Spleen (tissue), 11 donors: ENCODE data around the gene APC. TPM values are rescaled to one million over a fixed set of nuclear protein-coding genes. Genes with fewer than 3 reads are reported as not detected.

Experiments used
- DNase-seq: peaks from one replicate; pipeline ENCODE4 v3.0.0-alpha.2; 2020
- H3K27ac ChIP-seq, 8 donors: fragments of 200-600 bp; sonication (generic) in 7 of 8; 1 replicate in 4 of 8; 2 replicates in 4 of 8; pipeline versions ENCODE4 v1.5.0 to v1.8.0; 2016 to 2021; ENCODE audit warnings: inconsistent platforms in 4 of 8, mild to moderate bottlenecking in 4 of 8, moderate library complexity in 1 of 8
- H3K27me3 ChIP-seq, 7 donors: fragments of 200-600 bp; sonication (generic) in 6 of 7; replicated peaks in 1 of 7; 1 replicate in 4 of 7; 2 replicates in 3 of 7; pipeline versions ENCODE4 v1.5.0 to v1.8.0; 2016 to 2021; ENCODE audit warnings: inconsistent platforms in 3 of 7, mild to moderate bottlenecking in 1 of 7
- H3K36me3 ChIP-seq, 6 donors: fragments of 200-600 bp; sonication (generic) in 5 of 6; 1 replicate in 4 of 6; 2 replicates in 2 of 6; pipeline versions ENCODE4 v1.5.0 to v1.8.0; 2016 to 2021; ENCODE audit warnings: inconsistent platforms in 2 of 6
- H3K4me1 ChIP-seq, 6 donors: fragments of 200-600 bp; sonication (generic) in 5 of 6; 1 replicate in 3 of 6; 2 replicates in 3 of 6; pipeline versions ENCODE4 v1.5.0 to v1.8.0; 2016 to 2021; ENCODE audit warnings: inconsistent platforms in 3 of 6
- H3K4me3 ChIP-seq, 8 donors: fragments of 200-600 bp; sonication (generic) in 7 of 8; 1 replicate in 4 of 8; 2 replicates in 4 of 8; pipeline versions ENCODE4 v1.5.0 to v1.8.0; 2016 to 2021; ENCODE audit warnings: inconsistent platforms in 4 of 8, mild to moderate bottlenecking in 4 of 8, moderate library complexity in 2 of 8
- H3K9me3 ChIP-seq, 8 donors: fragments of 200-600 bp; sonication (generic) in 7 of 8; 1 replicate in 4 of 8; 2 replicates in 4 of 8; pipeline versions ENCODE4 v1.5.0 to v1.8.0; 2016 to 2021; ENCODE audit warnings: inconsistent platforms in 4 of 8
- POLR2A ChIP-seq, 3 donors: fragments of 450-650 bp; IDR thresholded peaks; one replicate each; pipeline ENCODE4 v1.5.1; 2017; ENCODE audit warnings: antibody characterized with exemption in 3 of 3, mild to moderate bottlenecking in 1 of 3
- POLR2AphosphoS5 ChIP-seq, 3 donors: sonication (generic); formaldehyde crosslinking; IDR thresholded peaks; one replicate each; pipeline ENCODE4 v1.5.1; 2017; ENCODE audit warnings: antibody characterized with exemption in 3 of 3
- WGBS, 5 donors: extraction: QIAGEN DNeasy Blood & Tissue Kit in 3 of 5; methylation state at CpG; one replicate each; pipeline versions ENCODE4 v1.1.5 to v1.1.7; 2013 to 2018; 5-methylcytosine and 5-hydroxymethylcytosine counted together
- intact Hi-C: fragments of 100-400 bp; cut with DNase I; formaldehyde crosslinking; loops from one replicate; pipeline ENCODE4 v1.15.0; 2023; ENCODE audit warnings: low total_unique reads
- polyA plus RNA-seq, 3 donors: library from polyadenylated mRNA; stranded (reverse); fragments of 200-250 nt; gene quantifications; one replicate each; pipeline ENCODE4 v1.2.1, GENCODE V29; 2013
- total RNA-seq, 7 donors: library from RNA; depleted of rRNA in 3 of 7; stranded (reverse); fragments of >200 nt in 3 of 7; fragmentation: NEBNext Ultra II Directional in 4 of 7; extraction: Animal tissue kit (Norgen Biotek cat#: 25700) in 4 of 7; gene quantifications; one replicate each; pipeline versions ENCODE4 v1.1.0 to v1.2.1, GENCODE V29; 2016 to 2021
- TF ChIP-seq, protein P1 (sequence below), 11 experiments: fragments of 200-600 bp in 7 of 11; fragments of 450-650 bp in 4 of 11; sonication (generic) in 4 of 11; IDR thresholded peaks in 8 of 11; conservative IDR thresholded peaks in 3 of 11; 1 replicate in 7 of 11; 2 replicates in 4 of 11; pipeline versions ENCODE4 v1.4.0 to v1.8.0; 2016 to 2021; ENCODE audit warnings: antibody characterized with exemption in 11 of 11, inconsistent platforms in 4 of 11, mild to moderate bottlenecking in 1 of 11
- donor health status: healthy with polysubstance abuse.
- donor health status: DM: no; HTN: no; CAD: no; lungs with moderate emphysema.
- donor health status: DM: no; HTN: no; CAD: no.
- donor health status: Bipolar disorder and iron deficiency.
- donor health status: healthy.
- donor health status: DM: no; HTN: no; CAD: no.
- donor health status: DM: yes; HTN: yes; CAD: no.

APC gene
- total and polyA plus RNA-seq, 10 donors: 2.1 to 83.0 (median 52.5) TPM

DNA sequence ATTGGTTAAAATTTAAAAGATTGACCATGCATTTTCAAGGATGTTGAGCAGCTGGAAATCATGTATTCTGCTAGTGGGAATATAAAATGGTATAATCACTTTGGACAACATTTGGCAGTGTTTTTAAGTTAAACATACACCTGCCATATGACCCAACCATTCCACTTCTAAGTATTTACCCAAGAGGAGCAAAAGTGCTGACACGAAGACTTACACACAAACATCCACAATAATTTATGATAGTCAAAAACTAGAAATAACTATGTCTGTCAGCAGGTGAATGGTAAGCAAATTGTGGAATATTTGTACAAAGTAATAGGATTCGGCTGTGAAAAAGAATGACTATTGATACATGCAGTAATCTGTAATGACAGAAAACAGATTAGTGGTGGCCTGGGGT, 92.7 kb downstream of the APC start:
- no peak overlapping the region for H3K4me3 ChIP-seq
- H3K36me3 ChIP-seq: peaks cover 0 to 98% (median 51%) of the 10 kb centered on the region in 6 donors
- WGBS, 5 donors: 96 to 100% (median 96%) methylated on average over 2 of the region's 2 CpGs
- intact Hi-C loops: no loop called here
- no peaks in the 10 kb centered on the region for H3K27me3 ChIP-seq
- no peak for TF ChIP-seq POLR2AphosphoS5 (IDR thresholded peaks at IDR 0.05)
- H3K4me1 ChIP-seq: no peaks in the 10 kb centered on the region
- DNase-seq: no peak
- H3K27ac ChIP-seq: no peak overlapping the region
- H3K9me3 ChIP-seq: no peaks in the 10 kb centered on the region

DNA sequence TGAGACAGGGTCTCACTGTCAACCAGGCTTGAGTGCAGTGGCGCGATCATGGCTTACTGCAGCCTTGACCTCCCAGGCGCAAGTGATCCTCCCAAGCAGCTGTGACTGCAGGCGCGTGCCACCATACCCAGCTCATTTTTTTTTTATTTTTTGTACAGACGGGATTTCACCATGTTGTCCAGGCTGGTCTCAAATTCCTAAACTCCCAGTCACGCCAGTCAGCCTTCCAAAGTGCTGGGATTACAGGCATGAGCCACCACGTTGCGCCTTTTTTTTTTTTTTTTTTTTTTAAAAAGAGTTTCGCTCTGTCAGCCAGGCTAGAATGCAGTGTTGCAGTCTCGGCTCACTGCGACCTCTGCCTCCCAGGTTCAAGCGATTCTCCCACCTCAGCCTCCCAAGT, 96.3 kb downstream of the APC start:
- TF ChIP-seq POLR2AphosphoS5 (IDR thresholded peaks at IDR 0.05): no peak
- TF ChIP-seq, protein P1, sequence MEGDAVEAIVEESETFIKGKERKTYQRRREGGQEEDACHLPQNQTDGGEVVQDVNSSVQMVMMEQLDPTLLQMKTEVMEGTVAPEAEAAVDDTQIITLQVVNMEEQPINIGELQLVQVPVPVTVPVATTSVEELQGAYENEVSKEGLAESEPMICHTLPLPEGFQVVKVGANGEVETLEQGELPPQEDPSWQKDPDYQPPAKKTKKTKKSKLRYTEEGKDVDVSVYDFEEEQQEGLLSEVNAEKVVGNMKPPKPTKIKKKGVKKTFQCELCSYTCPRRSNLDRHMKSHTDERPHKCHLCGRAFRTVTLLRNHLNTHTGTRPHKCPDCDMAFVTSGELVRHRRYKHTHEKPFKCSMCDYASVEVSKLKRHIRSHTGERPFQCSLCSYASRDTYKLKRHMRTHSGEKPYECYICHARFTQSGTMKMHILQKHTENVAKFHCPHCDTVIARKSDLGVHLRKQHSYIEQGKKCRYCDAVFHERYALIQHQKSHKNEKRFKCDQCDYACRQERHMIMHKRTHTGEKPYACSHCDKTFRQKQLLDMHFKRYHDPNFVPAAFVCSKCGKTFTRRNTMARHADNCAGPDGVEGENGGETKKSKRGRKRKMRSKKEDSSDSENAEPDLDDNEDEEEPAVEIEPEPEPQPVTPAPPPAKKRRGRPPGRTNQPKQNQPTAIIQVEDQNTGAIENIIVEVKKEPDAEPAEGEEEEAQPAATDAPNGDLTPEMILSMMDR (IDR thresholded peaks at IDR 0.05 in 8 of 11, conservative IDR thresholded peaks at IDR 0.05 in 3 of 11): no peak
- TF ChIP-seq POLR2A (IDR thresholded peaks at IDR 0.05): no peak
- Histone ChIP-seq H3K27me3 (no peaks in the 10 kb centered on the region), H3K4me3 (no peak overlapping the region), H3K36me3 (peaks cover 0 to 96% (median 49%) of the 10 kb centered on the region in 6 donors), H3K27ac (no peak overlapping the region), H3K4me1 (no peaks in the 10 kb centered on the region), H3K9me3 (no peaks in the 10 kb centered on the region)
- 96 to 99% (median 98%) methylated on average over 13 of the region's 13 CpGs for WGBS, 5 donors
- intact Hi-C loops: no loop called here
- no peak for DNase-seq

DNA sequence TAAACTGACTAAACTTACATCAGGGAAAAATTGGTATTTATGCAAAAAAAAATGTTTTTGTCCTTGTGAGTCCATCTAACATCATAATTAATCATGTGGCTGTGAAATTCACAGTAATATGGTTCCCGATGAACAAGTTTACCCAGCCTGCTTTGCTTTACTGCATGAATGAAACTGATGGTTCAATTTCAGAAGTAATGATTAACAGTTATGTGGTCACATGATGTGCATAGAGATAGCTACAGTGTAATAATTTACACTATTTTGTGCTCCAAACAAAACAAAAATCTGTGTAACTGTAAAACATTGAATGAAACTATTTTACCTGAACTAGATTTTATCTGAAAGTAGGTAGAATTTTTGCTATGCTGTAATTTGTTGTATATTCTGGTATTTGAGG, 106.8 kb downstream of the APC start:
- intact Hi-C loops: no loop called here
- no peaks in the 10 kb centered on the region for H3K9me3 ChIP-seq
- WGBS, 5 donors: 86 to 96% (median 93%) methylated on average over 1 of the region's 1 CpG

DNA sequence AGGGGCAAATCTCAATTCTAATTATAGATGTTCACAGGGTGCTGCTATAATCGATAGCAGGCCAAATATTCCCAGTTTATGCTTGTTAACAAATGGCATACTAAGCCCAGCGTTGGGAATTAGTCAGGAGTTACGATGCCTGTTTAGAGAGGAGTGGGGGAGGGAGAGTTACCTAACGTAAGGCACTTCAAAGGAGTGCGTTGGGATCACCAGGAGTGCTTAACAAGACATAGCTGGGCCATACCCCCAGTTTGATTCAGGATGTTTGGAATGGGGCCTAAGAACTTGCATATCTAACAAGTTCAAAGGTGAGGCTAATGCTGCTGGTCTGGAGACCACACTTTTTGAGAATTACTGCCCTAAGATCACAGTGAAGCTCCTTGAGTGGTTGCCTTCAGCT, 108.9 kb downstream of the APC start:
- Histone ChIP-seq H3K4me1 (peaks cover 0 to 11% (median 3%) of the 10 kb centered on the region in 6 donors), H3K27me3 (no peaks in the 10 kb centered on the region), H3K36me3 (no peaks in the 10 kb centered on the region), H3K4me3 (no peak overlapping the region), H3K27ac (no peak overlapping the region), H3K9me3 (no peaks in the 10 kb centered on the region)
- no peak for DNase-seq
- intact Hi-C loops: no loop called here
- no peak for TF ChIP-seq POLR2AphosphoS5 (IDR thresholded peaks at IDR 0.05)
- no peak for TF ChIP-seq POLR2A (IDR thresholded peaks at IDR 0.05)
- TF ChIP-seq, protein P1 (IDR thresholded peaks at IDR 0.05 in 8 of 11, conservative IDR thresholded peaks at IDR 0.05 in 3 of 11): no peak
- WGBS, 5 donors: 90 to 93% (median 91%) methylated on average over 5 of the region's 5 CpGs

More for the DNA sequence above, 106.8 kb downstream of the APC start:
- Histone ChIP-seq H3K27me3 (no peaks in the 10 kb centered on the region), H3K36me3 (peaks cover 0 to 12% (median 6%) of the 10 kb centered on the region in 6 donors), H3K27ac (no peak overlapping the region), H3K4me3 (no peak overlapping the region), H3K4me1 (peaks cover 0 to 11% (median 3%) of the 10 kb centered on the region in 6 donors)
- TF ChIP-seq, protein P1 (IDR thresholded peaks at IDR 0.05 in 8 of 11, conservative IDR thresholded peaks at IDR 0.05 in 3 of 11): no peak
- TF ChIP-seq POLR2A (IDR thresholded peaks at IDR 0.05): no peak
- no peak for TF ChIP-seq POLR2AphosphoS5 (IDR thresholded peaks at IDR 0.05)
- no peak for DNase-seq

DNA sequence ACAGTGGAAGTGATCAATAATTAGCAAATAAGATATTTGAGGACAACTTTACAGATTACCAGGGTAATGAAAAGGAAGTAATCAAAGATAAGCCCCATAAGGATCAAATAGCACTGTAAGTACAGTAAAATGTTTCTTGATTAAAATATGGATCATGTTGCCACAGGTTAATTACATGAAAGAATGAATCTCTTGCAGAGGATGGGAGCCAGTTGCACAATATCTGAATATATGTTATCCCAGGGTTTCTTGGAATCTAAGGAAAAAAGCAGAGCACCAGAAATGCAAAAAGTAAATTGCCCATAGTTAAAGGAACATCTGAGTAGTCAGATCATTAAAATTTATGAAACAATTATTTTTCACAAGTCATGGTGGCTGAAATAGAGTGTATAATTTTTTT, 109.6 kb downstream of the APC start:
- H3K36me3 ChIP-seq: no peaks in the 10 kb centered on the region
- no peak for TF ChIP-seq POLR2AphosphoS5 (IDR thresholded peaks at IDR 0.05)
- intact Hi-C loops: no loop called here
- H3K4me1 ChIP-seq: peaks cover 0 to 11% (median 3%) of the 10 kb centered on the region in 6 donors
- no peak for DNase-seq
- H3K9me3 ChIP-seq: no peaks in the 10 kb centered on the region
- H3K4me3 ChIP-seq: no peak overlapping the region
- H3K27ac ChIP-seq: no peak overlapping the region
- no peaks in the 10 kb centered on the region for H3K27me3 ChIP-seq
